ENCODE results near the gene NEAT1. TPM values are rescaled to one million over a fixed set of nuclear protein-coding genes. Genes with fewer than 3 reads are reported as not detected.

NEAT1 gene
- total RNA-seq, 2 experiments from 2014 or later, result 221 to 223 TPM

- H3K27ac Mint-ChIP-seq, result peak overlapping the region; percentile 98
- DNase-seq, result peak in 5 of 14 experiments; percentile 21 to 77 (median 50)
- intact Hi-C loops (cut with DNase I, micrococcal nuclease), result no loop called here
- CTCF ChIA-PET, result interaction anchor here (0.6 to 1.5 kb wide), 3 partner anchors 32 to 126 kb away, joined by 3 to 5 read pairs (median 4); no protein-coding TSS in a partner anchor
- H3K36me3 ChIP-seq (ENCODE audit: insufficient read depth, low read length), result peaks cover 21% of the 10 kb centered on the region
- no peak for ATAC-seq (ENCODE audit: poor library complexity)
- H3K36me3 Mint-ChIP-seq (ENCODE audit: low read depth), result peaks cover 19% of the 10 kb centered on the region
- H3K9me3 ChIP-seq (ENCODE audit: control insufficient read depth in 1 of 2, insufficient read depth in 1 of 2, low read length in 2 of 2), result no peaks in the 10 kb centered on the region
- TF ChIP-seq CTCF (IDR thresholded peaks at IDR 0.05), result no peak
- no peaks in the 10 kb centered on the region for H3K27me3 Mint-ChIP-seq
- peaks cover 76% of the 10 kb centered on the region for H3K4me1 Mint-ChIP-seq (ENCODE audit: low read depth)
- peaks cover 93% of the 10 kb centered on the region for H3K4me1 ChIP-seq (ENCODE audit: insufficient read depth, low read length)
- H3K27ac ChIP-seq (ENCODE audit: low read depth in 1 of 2, low read length in 2 of 2), result peak overlapping the region; percentile 69 to 99
- H3K4me3 ChIP-seq (ENCODE audit: low read length), result no peak overlapping the region
- H3K27me3 ChIP-seq (ENCODE audit: control insufficient read depth in 1 of 2, insufficient read depth in 2 of 2, low read length in 2 of 2), result no peaks in the 10 kb centered on the region
- POLR2A ChIA-PET, result interaction anchor here (0.6 to 14.4 kb wide), 6 partner anchors 18 to 204 kb away, joined by 3 to 350 read pairs (median 4); partner anchors contain the start of genes MALAT1 and NEAT1
- H3K9me3 Mint-ChIP-seq, result no peaks in the 10 kb centered on the region
- peak overlapping the region; percentile 94 for H3K4me3 Mint-ChIP-seq
Measured at GRCh38 chr11:65384301-65384889, 38.2 kb upstream of the NEAT1 start.

- Mint-ChIP-seq H3K27me3 (no peaks in the 10 kb centered on the region), H3K9me3 (no peaks in the 10 kb centered on the region), H3K36me3 (ENCODE audit: low read depth) (peaks cover 16% of the 10 kb centered on the region), H3K4me1 (ENCODE audit: low read depth) (peaks cover 80% of the 10 kb centered on the region), H3K4me3 (peak within 1 kb of the TSS; percentile 94), H3K27ac (peak within 1 kb of the TSS; percentile 98)
- Histone ChIP-seq H3K27ac (ENCODE audit: low read depth in 1 of 2, low read length in 2 of 2) (peak within 1 kb of the TSS; percentile 87 to 99), H3K27me3 (ENCODE audit: control insufficient read depth in 1 of 2, insufficient read depth in 2 of 2, low read length in 2 of 2) (no peaks in the 10 kb centered on the region), H3K4me3 (ENCODE audit: low read length) (peak within 1 kb of the TSS; percentile 97), H3K36me3 (ENCODE audit: insufficient read depth, low read length) (peaks cover 19% of the 10 kb centered on the region), H3K9me3 (ENCODE audit: control insufficient read depth in 1 of 2, insufficient read depth in 1 of 2, low read length in 2 of 2) (no peaks in the 10 kb centered on the region), H3K4me1 (ENCODE audit: insufficient read depth, low read length) (peaks cover 95% of the 10 kb centered on the region)
- ATAC-seq (ENCODE audit: poor library complexity) (peak; percentile 52), DNase-seq (peak; percentile 82 to 96 (median 88))
- intact Hi-C loops (cut with DNase I, micrococcal nuclease), result no loop called here
- no peak for TF ChIP-seq CTCF (IDR thresholded peaks at IDR 0.05)
- ChIA-PET POLR2A (interaction anchor here (0.6 to 14.4 kb wide), 7 partner anchors 16 to 358 kb away, joined by 3 to 350 read pairs (median 4); partner anchors contain the start of genes MALAT1, NEAT1 and SCYL1), CTCF (interaction anchor here (0.7 to 3.2 kb wide), 4 partner anchors 30 to 201 kb away, joined by 3 to 19 read pairs (median 5); no protein-coding TSS in a partner anchor)
Measured at GRCh38 chr11:65386307-65387140, 36.1 kb upstream of the NEAT1 start, which contains the start of gene FRMD8. FRMD8 (plus strand) TSS chr11:65386637; CDS start chr11:65387037, 400 bp downstream.

- no peaks in the 10 kb centered on the region for H3K9me3 ChIP-seq (ENCODE audit: control insufficient read depth in 1 of 2, insufficient read depth in 1 of 2, low read length in 2 of 2)
- Mint-ChIP-seq H3K9me3 (no peaks in the 10 kb centered on the region), H3K4me1 (ENCODE audit: low read depth) (peaks cover 58% of the 10 kb centered on the region), H3K36me3 (ENCODE audit: low read depth) (peaks cover 24% of the 10 kb centered on the region), H3K27me3 (no peaks in the 10 kb centered on the region), H3K27ac (peak overlapping the region; percentile 78), H3K4me3 (peak overlapping the region; percentile 82)
- no peak overlapping the region for H3K27ac ChIP-seq (ENCODE audit: low read depth in 1 of 2, low read length in 2 of 2)
- H3K4me3 ChIP-seq (ENCODE audit: low read length), result no peak overlapping the region
- H3K36me3 ChIP-seq (ENCODE audit: insufficient read depth, low read length), result peaks cover 38% of the 10 kb centered on the region
- intact Hi-C loops (cut with DNase I, micrococcal nuclease), result loop anchor here in 1 of 2 experiments (2.0 kb wide), 1 partner anchor 16 kb away; no protein-coding TSS in a partner anchor
- no peaks in the 10 kb centered on the region for H3K27me3 ChIP-seq (ENCODE audit: control insufficient read depth in 1 of 2, insufficient read depth in 2 of 2, low read length in 2 of 2)
- no peak for TF ChIP-seq CTCF (IDR thresholded peaks at IDR 0.05)
- ATAC-seq (ENCODE audit: poor library complexity) (no peak), DNase-seq (no peak)
- ChIA-PET CTCF (interaction anchor here (1.3 to 3.2 kb wide), 2 partner anchors 27 to 122 kb away, joined by 4 to 19 read pairs; no protein-coding TSS in a partner anchor), POLR2A (interaction anchor here (13.2 to 14.4 kb wide), 2 partner anchors 32 to 115 kb away, joined by 225 to 350 read pairs; partner anchors contain the start of genes MALAT1 and NEAT1)
- H3K4me1 ChIP-seq (ENCODE audit: insufficient read depth, low read length), result peaks cover 73% of the 10 kb centered on the region
Measured at GRCh38 chr11:65388731-65389130, 33.9 kb upstream of the NEAT1 start.
